ENCODE results near the gene LGALS1.
A peak's percentile ranks its signal among the peaks of the same experiment; 100 is the strongest.
"Not testable (repeated sequence)": the region's sequence is repeated elsewhere in the genome, so short reads cannot be mapped to it uniquely, and the experiment has no call there.

The LGALS1 gene

DNA sequence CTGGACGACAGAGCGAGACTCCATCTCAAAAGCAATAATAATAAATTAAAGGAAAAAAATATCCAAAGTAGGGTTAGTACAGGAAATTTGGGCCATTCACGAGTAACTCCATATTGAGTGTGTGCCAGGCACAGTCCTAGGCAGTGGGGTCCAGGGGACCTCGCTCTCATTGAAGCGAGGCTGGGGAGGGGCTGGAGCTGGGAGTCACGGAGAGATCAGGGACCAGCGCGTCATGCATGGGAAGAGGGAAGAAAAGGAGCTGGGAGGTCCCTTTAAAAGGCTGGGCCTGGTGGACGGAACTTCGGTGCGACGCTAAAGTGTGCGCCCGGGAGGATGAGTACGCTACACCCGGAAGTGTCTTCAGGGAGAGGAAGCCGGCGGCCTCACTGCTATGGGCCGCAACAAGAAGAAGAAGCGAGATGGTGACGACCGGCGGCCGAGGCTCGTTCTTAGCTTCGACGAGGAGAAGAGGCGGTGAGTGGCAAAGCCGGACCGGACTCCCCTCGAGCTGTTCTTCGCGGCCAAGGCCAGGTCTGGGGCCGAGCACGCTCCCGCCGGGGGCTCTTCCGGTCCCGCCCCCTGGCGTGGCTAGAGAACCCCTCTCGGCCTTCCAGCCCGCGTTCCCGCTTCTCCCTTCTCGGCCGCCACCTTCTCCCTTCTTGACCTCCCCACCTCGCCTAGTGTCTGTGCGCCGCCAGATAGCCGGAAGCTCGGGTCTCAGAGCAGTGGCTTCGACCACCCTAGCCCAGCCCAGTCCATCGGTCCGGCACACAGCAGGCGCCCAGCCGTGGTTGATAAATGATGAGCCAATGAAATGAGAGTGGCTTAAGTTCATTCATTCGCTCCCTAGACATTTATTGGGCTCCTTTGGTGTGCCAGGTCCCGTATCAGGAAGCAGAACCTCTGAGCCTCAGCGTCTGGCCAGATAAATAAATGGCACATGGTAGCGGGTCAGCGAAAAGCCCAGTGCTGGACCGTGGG, 10.9 kb downstream of the LGALS1 start, which contains the start of gene NOL12:
NOL12 (plus strand) TSS at position 342 of the 981 bp plus-strand sequence; CDS start at position 392, 50 bp downstream.
- peak; percentile 40 to 60 (median 59) for DNase-seq
- peaks cover 32% of the 10 kb centered on the region for H3K36me3 ChIP-seq (ENCODE audit: control insufficient read depth, insufficient read depth, low read length)
- H3K27ac ChIP-seq (ENCODE audit: insufficient read depth, low read length, poor library complexity, severe bottlenecking), result peak within 1 kb of the TSS; percentile 88
- no peaks in the 10 kb centered on the region for H3K27me3 ChIP-seq (replicated peaks; ENCODE audit: control insufficient read depth, insufficient read depth, low read length, poor library complexity, severe bottlenecking)
- peak within 1 kb of the TSS; percentile 98 for H3K4me3 ChIP-seq (ENCODE audit: insufficient read depth, low read depth, low read length, poor library complexity, severe bottlenecking)
- no peaks in the 10 kb centered on the region for H3K9me3 ChIP-seq (ENCODE audit: control insufficient read depth, low read length)
- peaks cover 19% of the 10 kb centered on the region for H3K4me1 ChIP-seq (ENCODE audit: control insufficient read depth, insufficient read depth, low read length, poor library complexity, severe bottlenecking)

DNA sequence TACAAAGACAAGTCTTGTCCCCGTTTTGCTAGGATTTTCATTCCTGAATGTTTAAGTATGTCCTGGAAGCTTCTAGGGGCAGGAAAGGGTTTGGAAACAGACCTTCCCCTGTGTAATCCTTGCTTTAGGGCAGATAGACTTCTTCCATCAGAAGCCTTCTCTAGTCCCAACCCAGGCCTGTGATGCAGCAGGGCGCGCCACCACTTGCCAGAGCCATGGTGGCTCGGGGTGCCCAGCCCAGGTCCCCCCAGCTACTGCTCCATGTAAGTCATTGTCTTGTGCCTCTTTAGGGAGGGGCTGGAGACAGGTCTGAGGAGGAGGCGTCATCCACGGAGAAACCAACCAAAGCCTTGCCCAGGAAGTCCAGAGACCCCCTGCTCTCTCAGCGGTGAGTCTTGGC, 15.0 kb downstream of the LGALS1 start:
- Histone ChIP-seq H3K9me3 (ENCODE audit: control insufficient read depth, low read length) (no peaks in the 10 kb centered on the region), H3K27me3 (replicated peaks; ENCODE audit: control insufficient read depth, insufficient read depth, low read length, poor library complexity, severe bottlenecking) (no peaks in the 10 kb centered on the region), H3K27ac (ENCODE audit: insufficient read depth, low read length, poor library complexity, severe bottlenecking) (no peak overlapping the region), H3K36me3 (ENCODE audit: control insufficient read depth, insufficient read depth, low read length) (peaks cover 55% of the 10 kb centered on the region), H3K4me1 (ENCODE audit: control insufficient read depth, insufficient read depth, low read length, poor library complexity, severe bottlenecking) (peaks cover 17% of the 10 kb centered on the region), H3K4me3 (ENCODE audit: insufficient read depth, low read depth, low read length, poor library complexity, severe bottlenecking) (no peak overlapping the region)
- no peak for DNase-seq

DNA sequence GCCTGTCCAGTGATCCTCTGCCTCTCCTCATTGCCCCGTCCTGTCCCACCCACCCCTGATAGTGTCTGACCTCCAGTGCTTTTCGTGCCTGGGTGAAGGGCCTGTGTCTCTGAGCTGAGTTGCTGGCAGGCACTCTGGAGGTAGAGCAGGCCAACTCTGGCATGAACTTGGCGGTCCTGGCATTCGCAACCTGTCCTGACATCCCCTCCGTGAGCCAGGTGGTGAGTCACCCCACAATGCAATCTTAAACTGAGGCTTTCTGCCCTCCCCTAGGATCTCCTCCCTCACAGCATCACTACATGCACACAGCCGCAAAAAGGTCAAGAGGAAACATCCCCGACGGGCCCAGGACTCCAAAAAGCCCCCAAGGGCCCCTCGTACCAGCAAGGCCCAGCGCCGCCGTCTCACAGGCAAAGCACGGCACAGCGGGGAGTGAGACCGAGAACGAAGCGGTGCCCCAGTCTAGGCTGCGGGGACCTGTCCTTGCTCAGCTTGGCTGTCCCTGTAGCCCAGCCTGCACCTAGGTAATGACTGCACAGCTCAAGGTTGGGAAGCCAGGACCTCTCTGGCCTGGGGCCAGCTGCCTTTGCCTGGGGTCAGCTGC, 15.6 kb downstream of the LGALS1 start:
- Histone ChIP-seq H3K4me3 (ENCODE audit: insufficient read depth, low read depth, low read length, poor library complexity, severe bottlenecking) (no peak overlapping the region), H3K27me3 (replicated peaks; ENCODE audit: control insufficient read depth, insufficient read depth, low read length, poor library complexity, severe bottlenecking) (no peaks in the 10 kb centered on the region), H3K27ac (ENCODE audit: insufficient read depth, low read length, poor library complexity, severe bottlenecking) (no peak overlapping the region), H3K36me3 (ENCODE audit: control insufficient read depth, insufficient read depth, low read length) (peaks cover 55% of the 10 kb centered on the region), H3K9me3 (ENCODE audit: control insufficient read depth, low read length) (no peaks in the 10 kb centered on the region), H3K4me1 (ENCODE audit: control insufficient read depth, insufficient read depth, low read length, poor library complexity, severe bottlenecking) (peaks cover 15% of the 10 kb centered on the region)
- no peak for DNase-seq

DNA sequence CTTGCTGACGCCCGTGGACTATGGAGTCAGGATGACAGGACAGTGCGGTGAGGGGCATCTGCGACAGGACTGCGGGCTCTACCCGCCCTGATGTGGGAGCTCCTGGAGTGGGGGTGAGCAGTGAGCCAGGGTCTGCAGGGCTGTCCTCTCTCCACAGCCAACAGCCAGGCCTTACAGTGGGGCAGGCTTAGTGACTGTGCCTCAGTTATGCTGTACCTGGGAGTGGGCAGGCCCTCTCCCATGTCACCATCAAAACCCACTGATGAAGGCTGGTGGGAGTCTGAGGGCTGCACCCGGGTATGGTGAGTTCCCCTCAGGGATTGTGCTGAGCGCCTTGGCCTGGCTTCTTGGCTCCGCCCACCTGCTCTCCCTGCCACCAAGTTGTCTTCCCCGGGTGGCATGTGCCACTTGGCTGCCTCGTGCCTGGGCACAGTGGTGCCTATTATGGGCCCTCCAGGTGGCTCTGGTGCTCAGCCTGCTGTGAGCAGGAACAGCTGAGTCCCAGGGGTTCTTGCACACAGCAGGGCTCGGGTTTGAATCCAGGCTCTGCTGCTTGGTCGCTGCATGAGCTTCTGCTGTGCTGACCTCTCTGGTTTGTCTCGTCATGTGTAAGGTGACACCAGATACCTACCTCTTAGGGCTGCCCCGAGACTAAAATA, 17.3 kb downstream of the LGALS1 start:
- H3K27ac ChIP-seq (ENCODE audit: insufficient read depth, low read length, poor library complexity, severe bottlenecking), result no peak overlapping the region
- H3K9me3 ChIP-seq (ENCODE audit: control insufficient read depth, low read length), result no peaks in the 10 kb centered on the region
- H3K36me3 ChIP-seq (ENCODE audit: control insufficient read depth, insufficient read depth, low read length), result peaks cover 55% of the 10 kb centered on the region
- H3K4me1 ChIP-seq (ENCODE audit: control insufficient read depth, insufficient read depth, low read length, poor library complexity, severe bottlenecking), result peaks cover 6% of the 10 kb centered on the region
- H3K4me3 ChIP-seq (ENCODE audit: insufficient read depth, low read depth, low read length, poor library complexity, severe bottlenecking), result no peak overlapping the region
- no peak for DNase-seq
- no peaks in the 10 kb centered on the region for H3K27me3 ChIP-seq (replicated peaks; ENCODE audit: control insufficient read depth, insufficient read depth, low read length, poor library complexity, severe bottlenecking)

DNA sequence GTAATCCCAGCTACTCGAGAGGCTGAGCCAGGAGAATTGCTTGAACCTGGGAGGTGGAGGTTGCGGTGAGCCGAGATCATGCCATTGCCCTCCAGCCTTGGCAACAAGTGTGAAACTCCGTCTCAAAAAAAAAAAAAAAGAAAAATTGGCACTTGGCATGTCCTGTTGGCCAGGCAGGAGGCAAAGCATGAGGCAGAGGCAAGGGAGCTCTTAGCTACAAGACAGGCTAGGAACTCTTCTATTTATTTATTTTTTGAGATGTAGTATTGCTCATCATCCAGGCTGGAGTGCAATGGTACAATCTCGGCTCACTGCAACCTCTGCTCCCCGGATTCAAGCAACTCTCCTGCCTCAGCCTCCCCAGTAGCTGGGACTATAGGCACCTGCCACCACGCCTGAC, 18.7 kb downstream of the LGALS1 start:
- H3K27ac ChIP-seq (ENCODE audit: insufficient read depth, low read length, poor library complexity, severe bottlenecking); H3K9me3 ChIP-seq (ENCODE audit: control insufficient read depth, low read length); H3K4me1 ChIP-seq (ENCODE audit: control insufficient read depth, insufficient read depth, low read length, poor library complexity, severe bottlenecking); H3K27me3 ChIP-seq (replicated peaks; ENCODE audit: control insufficient read depth, insufficient read depth, low read length, poor library complexity, severe bottlenecking); DNase-seq; H3K4me3 ChIP-seq (ENCODE audit: insufficient read depth, low read depth, low read length, poor library complexity, severe bottlenecking): not testable (repeated sequence)
- peaks cover 42% of the 10 kb centered on the region for H3K36me3 ChIP-seq (ENCODE audit: control insufficient read depth, insufficient read depth, low read length)

DNA sequence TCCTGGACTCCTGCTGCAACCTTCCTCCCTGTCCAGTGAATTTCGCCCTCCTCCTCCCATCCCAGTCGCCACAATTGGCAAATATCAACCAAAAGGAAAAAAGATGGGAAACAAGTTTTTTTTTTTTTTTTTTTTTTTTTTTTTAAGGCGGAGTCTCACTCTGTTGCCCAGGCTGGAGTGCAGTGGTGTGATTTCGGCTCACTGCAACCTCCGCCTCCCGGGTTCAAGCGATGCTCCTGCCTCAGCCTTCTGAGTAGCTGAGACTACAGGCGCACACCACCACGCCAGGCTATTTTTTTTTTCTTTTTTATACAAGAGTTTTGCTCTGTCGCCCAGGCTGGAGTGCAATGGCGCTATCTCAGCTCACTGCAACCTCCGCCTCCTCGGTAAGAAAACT, 20.8 kb downstream of the LGALS1 start:
- H3K27ac ChIP-seq (ENCODE audit: insufficient read depth, low read length, poor library complexity, severe bottlenecking); H3K4me3 ChIP-seq (ENCODE audit: insufficient read depth, low read depth, low read length, poor library complexity, severe bottlenecking); DNase-seq: not testable (repeated sequence)

DNA sequence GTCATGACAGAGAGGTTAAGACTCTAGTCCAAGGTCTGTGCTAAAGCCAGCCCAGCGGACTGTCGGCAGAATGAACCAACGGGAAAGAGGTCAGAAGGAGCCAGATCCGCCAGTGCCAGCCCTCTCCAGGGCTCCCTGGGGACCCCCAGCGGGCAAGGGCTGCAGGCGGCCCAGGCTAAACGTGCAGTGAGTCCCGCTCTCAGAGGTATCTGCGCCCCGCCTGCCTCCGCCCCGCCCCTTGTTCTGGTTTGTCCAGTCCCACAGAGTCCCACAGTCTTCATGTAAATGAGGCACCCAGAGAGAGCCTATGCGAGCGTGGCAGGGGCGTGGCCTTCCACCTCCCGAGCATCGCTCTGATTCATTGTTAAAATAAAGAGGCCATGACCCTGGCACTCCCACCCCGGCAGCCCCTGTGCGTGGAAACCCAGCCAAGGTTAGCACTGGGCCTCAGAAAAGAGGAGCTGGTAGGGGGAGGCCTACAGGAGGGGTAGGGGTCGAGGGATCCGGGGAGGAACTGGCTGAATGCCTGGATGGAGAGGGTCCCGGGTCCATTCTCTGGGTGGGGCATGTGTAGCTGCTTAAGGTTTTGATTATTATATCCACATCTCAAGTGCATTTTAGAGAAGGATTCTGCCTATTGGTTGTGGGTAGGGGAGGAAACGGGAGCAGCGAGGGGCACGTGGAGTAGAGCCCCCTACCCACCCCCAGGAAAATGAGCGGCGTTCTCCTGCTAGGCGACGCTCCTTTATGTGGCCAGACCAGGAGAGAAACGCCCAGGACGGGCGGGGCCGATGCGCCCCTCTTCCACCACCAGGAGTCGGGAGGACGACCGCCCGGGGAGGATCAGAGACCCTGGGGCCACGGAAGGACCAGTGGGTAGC, 21.5 kb downstream of the LGALS1 start, which contains the start of gene TRIOBP:
TRIOBP (plus strand) TSS at position 392 of the 881 bp plus-strand sequence. CDS start 4,318 bp downstream, outside the sequence.
- no peak within 1 kb of the TSS for H3K27ac ChIP-seq (ENCODE audit: insufficient read depth, low read length, poor library complexity, severe bottlenecking)
- H3K4me1 ChIP-seq (ENCODE audit: control insufficient read depth, insufficient read depth, low read length, poor library complexity, severe bottlenecking), result peaks cover 3% of the 10 kb centered on the region
- peak; percentile 59 to 74 (median 63) for DNase-seq
- H3K36me3 ChIP-seq (ENCODE audit: control insufficient read depth, insufficient read depth, low read length), result peaks cover 17% of the 10 kb centered on the region
- no peaks in the 10 kb centered on the region for H3K9me3 ChIP-seq (ENCODE audit: control insufficient read depth, low read length)
- H3K4me3 ChIP-seq (ENCODE audit: insufficient read depth, low read depth, low read length, poor library complexity, severe bottlenecking), result no peak within 1 kb of the TSS
- no peaks in the 10 kb centered on the region for H3K27me3 ChIP-seq (replicated peaks; ENCODE audit: control insufficient read depth, insufficient read depth, low read length, poor library complexity, severe bottlenecking)

More for the DNA sequence above, 20.8 kb downstream of the LGALS1 start:
- H3K27me3 ChIP-seq (replicated peaks; ENCODE audit: control insufficient read depth, insufficient read depth, low read length, poor library complexity, severe bottlenecking); H3K4me1 ChIP-seq (ENCODE audit: control insufficient read depth, insufficient read depth, low read length, poor library complexity, severe bottlenecking); H3K9me3 ChIP-seq (ENCODE audit: control insufficient read depth, low read length): not testable (repeated sequence)
- H3K36me3 ChIP-seq (ENCODE audit: control insufficient read depth, insufficient read depth, low read length), result peaks cover 23% of the 10 kb centered on the region

DNA sequence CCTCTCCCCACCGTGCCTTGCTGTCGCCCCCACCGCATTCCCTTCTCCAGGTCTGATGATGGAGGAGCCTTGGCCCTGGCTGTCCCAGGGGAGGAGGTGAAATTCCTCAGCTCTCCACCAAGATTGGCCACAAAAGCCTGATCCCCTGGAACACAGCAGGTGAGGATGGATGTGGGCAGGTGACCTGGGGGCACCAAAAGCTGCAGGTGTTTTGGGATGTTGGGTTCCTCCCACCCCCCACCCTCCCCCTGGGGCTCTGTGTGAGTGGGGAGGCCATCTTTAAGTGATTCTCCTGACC, 22.1 kb downstream of the LGALS1 start:
- Histone ChIP-seq H3K27me3 (replicated peaks; ENCODE audit: control insufficient read depth, insufficient read depth, low read length, poor library complexity, severe bottlenecking) (no peaks in the 10 kb centered on the region), H3K4me3 (ENCODE audit: insufficient read depth, low read depth, low read length, poor library complexity, severe bottlenecking) (no peak overlapping the region), H3K27ac (ENCODE audit: insufficient read depth, low read length, poor library complexity, severe bottlenecking) (no peak overlapping the region), H3K36me3 (ENCODE audit: control insufficient read depth, insufficient read depth, low read length) (peaks cover 11% of the 10 kb centered on the region), H3K9me3 (ENCODE audit: control insufficient read depth, low read length) (no peaks in the 10 kb centered on the region), H3K4me1 (ENCODE audit: control insufficient read depth, insufficient read depth, low read length, poor library complexity, severe bottlenecking) (peaks cover 3% of the 10 kb centered on the region)
- no peak for DNase-seq

DNA sequence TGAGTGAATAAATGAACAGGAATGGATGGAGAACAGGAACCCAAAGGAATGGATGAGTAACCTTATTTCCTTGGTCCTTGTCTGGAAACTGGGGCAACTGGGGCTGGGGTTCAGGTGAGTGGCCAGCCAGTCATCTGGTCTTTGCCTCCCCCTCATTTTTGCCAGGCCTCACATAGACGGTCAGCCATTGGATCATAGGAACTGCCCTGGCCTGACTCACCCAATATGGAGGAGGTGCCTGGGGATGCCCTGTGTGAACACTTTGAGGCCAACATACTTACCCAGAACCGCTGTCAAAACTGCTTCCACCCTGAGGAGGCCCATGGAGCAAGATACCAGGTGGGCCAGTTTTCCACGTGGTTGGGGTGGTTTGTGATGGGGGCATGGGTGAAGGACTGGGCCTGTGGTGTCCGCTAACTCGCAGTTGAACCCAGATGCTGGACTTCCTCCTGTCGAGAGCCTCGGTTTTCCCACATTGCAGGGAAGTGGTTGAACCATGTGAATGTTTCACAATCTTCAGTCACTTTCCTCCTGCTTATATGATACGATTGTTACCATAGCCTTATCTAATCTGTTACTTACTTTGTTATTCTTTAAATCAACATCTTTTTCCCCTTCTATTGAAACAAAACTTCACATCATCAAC, 25.8 kb downstream of the LGALS1 start:
- H3K9me3 ChIP-seq (ENCODE audit: control insufficient read depth, low read length), result no peaks in the 10 kb centered on the region
- DNase-seq, result no peak
- H3K27me3 ChIP-seq (replicated peaks; ENCODE audit: control insufficient read depth, insufficient read depth, low read length, poor library complexity, severe bottlenecking), result no peaks in the 10 kb centered on the region
- H3K36me3 ChIP-seq (ENCODE audit: control insufficient read depth, insufficient read depth, low read length), result no peaks in the 10 kb centered on the region
- peaks cover 3% of the 10 kb centered on the region for H3K4me1 ChIP-seq (ENCODE audit: control insufficient read depth, insufficient read depth, low read length, poor library complexity, severe bottlenecking)
- no peak overlapping the region for H3K4me3 ChIP-seq (ENCODE audit: insufficient read depth, low read depth, low read length, poor library complexity, severe bottlenecking)
- no peak overlapping the region for H3K27ac ChIP-seq (ENCODE audit: insufficient read depth, low read length, poor library complexity, severe bottlenecking)

Measured in effector memory CD4-positive, alpha-beta T cell (primary cell).